IPS-18a (cell line): ENCODE data around the gene TRIM47.
"Not testable (repeated sequence)": the region's sequence is repeated elsewhere in the genome, so short reads cannot be mapped to it uniquely, and the experiment has no call there.

ENCODE experiments used
- H3K27ac ChIP-seq: one replicate; pipeline ENCODE4 v1.5.1; 2013; ENCODE audit warnings: low read length
- H3K27me3 ChIP-seq: one replicate; pipeline ENCODE4 v1.6.1; 2013; ENCODE audit warnings: mild to moderate bottlenecking, low read length; ENCODE audit not compliant: control insufficient read depth, insufficient read depth
- H3K36me3 ChIP-seq: one replicate; pipeline ENCODE4 v1.6.1; 2013; ENCODE audit warnings: low read depth, low read length; ENCODE audit not compliant: control insufficient read depth
- H3K4me1 ChIP-seq: one replicate; pipeline ENCODE4 v1.6.1; 2013; ENCODE audit warnings: low read depth, low read length; ENCODE audit not compliant: control insufficient read depth
- H3K4me3 ChIP-seq: one replicate; pipeline ENCODE4 v1.5.1; 2013; ENCODE audit warnings: low read length
- H3K9ac ChIP-seq: one replicate; pipeline ENCODE4 v1.6.1; 2013; ENCODE audit warnings: mild to moderate bottlenecking, low read length, moderate library complexity
- H3K9me3 ChIP-seq: one replicate; pipeline ENCODE4 v1.6.1; 2013; ENCODE audit warnings: low read depth, low read length; ENCODE audit not compliant: control insufficient read depth

Gene TRIM47

GRCh38 chr17:75895370-75896155 is 17.2 kb upstream of the TRIM47 start:
- peak overlapping the region; percentile 81 for H3K9ac ChIP-seq
- peak overlapping the region; percentile 61 for H3K4me3 ChIP-seq
- peaks cover 35% of the 10 kb centered on the region for H3K36me3 ChIP-seq
- no peak overlapping the region for H3K27ac ChIP-seq
- H3K9me3 ChIP-seq = no peaks in the 10 kb centered on the region
- no peaks in the 10 kb centered on the region for H3K27me3 ChIP-seq
- H3K4me1 ChIP-seq = peaks cover 10% of the 10 kb centered on the region

- Histone ChIP-seq H3K9me3 (no peaks in the 10 kb centered on the region), H3K27ac (no peak overlapping the region), H3K4me1 (peaks cover 10% of the 10 kb centered on the region), H3K36me3 (peaks cover 36% of the 10 kb centered on the region), H3K4me3 (no peak overlapping the region), H3K27me3 (no peaks in the 10 kb centered on the region), H3K9ac (no peak overlapping the region)
Measured at GRCh38 chr17:75894049-75894733, 15.8 kb upstream of the TRIM47 start.

- no peaks in the 10 kb centered on the region for H3K27me3 ChIP-seq
- no peak overlapping the region for H3K27ac ChIP-seq
- H3K4me3 ChIP-seq = no peak overlapping the region
- no peak overlapping the region for H3K9ac ChIP-seq
- peaks cover 32% of the 10 kb centered on the region for H3K36me3 ChIP-seq
- peaks cover 10% of the 10 kb centered on the region for H3K4me1 ChIP-seq
- H3K9me3 ChIP-seq = no peaks in the 10 kb centered on the region
Measured at GRCh38 chr17:75893305-75894048, 15.1 kb upstream of the TRIM47 start.

GRCh38 chr17:75892556-75893224 is 14.3 kb upstream of the TRIM47 start:
- peaks cover 10% of the 10 kb centered on the region for H3K4me1 ChIP-seq
- H3K9ac ChIP-seq = no peak overlapping the region
- H3K27ac ChIP-seq = no peak overlapping the region
- H3K27me3 ChIP-seq = no peaks in the 10 kb centered on the region
- H3K4me3 ChIP-seq = no peak overlapping the region
- no peaks in the 10 kb centered on the region for H3K9me3 ChIP-seq
- H3K36me3 ChIP-seq = peaks cover 32% of the 10 kb centered on the region

- H3K4me3 ChIP-seq = no peak overlapping the region
- H3K36me3 ChIP-seq = peaks cover 32% of the 10 kb centered on the region
- no peaks in the 10 kb centered on the region for H3K9me3 ChIP-seq
- no peaks in the 10 kb centered on the region for H3K27me3 ChIP-seq
- no peak overlapping the region for H3K27ac ChIP-seq
- H3K4me1 ChIP-seq = peaks cover 4% of the 10 kb centered on the region
- H3K9ac ChIP-seq = no peak overlapping the region
Measured at GRCh38 chr17:75891605-75892555, 13.5 kb upstream of the TRIM47 start.

GRCh38 chr17:75891022-75891604 is 12.7 kb upstream of the TRIM47 start:
- Histone ChIP-seq H3K27ac (no peak overlapping the region), H3K9ac (no peak overlapping the region), H3K27me3 (no peaks in the 10 kb centered on the region), H3K9me3 (no peaks in the 10 kb centered on the region), H3K4me1 (peaks cover 4% of the 10 kb centered on the region), H3K36me3 (peaks cover 32% of the 10 kb centered on the region), H3K4me3 (no peak overlapping the region)

- Histone ChIP-seq H3K4me1 (no peaks in the 10 kb centered on the region), H3K36me3 (peaks cover 32% of the 10 kb centered on the region), H3K9ac (no peak overlapping the region), H3K9me3 (no peaks in the 10 kb centered on the region), H3K27ac (no peak overlapping the region), H3K27me3 (no peaks in the 10 kb centered on the region), H3K4me3 (no peak overlapping the region)
Measured at GRCh38 chr17:75889454-75889853, 11.1 kb upstream of the TRIM47 start.

GRCh38 chr17:75888484-75888883 is 10.1 kb upstream of the TRIM47 start:
- no peak overlapping the region for H3K9ac ChIP-seq
- H3K27ac ChIP-seq = no peak overlapping the region

GRCh38 chr17:75885860-75886259 is 7.5 kb upstream of the TRIM47 start:
- peaks cover 16% of the 10 kb centered on the region for H3K36me3 ChIP-seq
- H3K4me3 ChIP-seq, H3K9ac ChIP-seq, H3K27me3 ChIP-seq, H3K27ac ChIP-seq, H3K4me1 ChIP-seq, H3K9me3 ChIP-seq: not testable (repeated sequence)

More at GRCh38 chr17:75888484-75888883, 10.1 kb upstream of the TRIM47 start:
- Histone ChIP-seq H3K9me3 (no peaks in the 10 kb centered on the region), H3K27me3 (no peaks in the 10 kb centered on the region), H3K36me3 (peaks cover 32% of the 10 kb centered on the region), H3K4me3 (no peak overlapping the region), H3K4me1 (no peaks in the 10 kb centered on the region)

GRCh38 chr17:75885431-75885830 is 7.0 kb upstream of the TRIM47 start:
- Histone ChIP-seq H3K27ac (no peak overlapping the region), H3K36me3 (peaks cover 12% of the 10 kb centered on the region), H3K9me3 (no peaks in the 10 kb centered on the region), H3K27me3 (no peaks in the 10 kb centered on the region), H3K9ac (no peak overlapping the region), H3K4me3 (no peak overlapping the region), H3K4me1 (no peaks in the 10 kb centered on the region)
